PC-9 (cell line): Measurements from ENCODE around the gene ZBTB43. TPM values are rescaled to one million over a fixed set of nuclear protein-coding genes. Genes with fewer than 3 reads are reported as not detected.

Experiments used
- BruUV-seq: library from RNA; stranded (reverse); fragments of 400-500 nt; replicated peaks from 2 replicates; lab custom pipeline; 2021; lab: Mats Ljungman, UMichigan
- CTCF ChIA-PET: fragments of 300-600 bp; sonication (Branson Sonifier 250); formaldehyde crosslinking; loops from one replicate; lab custom pipeline; 2022; ENCODE audit warnings: antibody characterized with exemption; lab: Charles Lee
- POLR2A ChIA-PET: fragments of 300-600 bp; sonication (Branson Sonifier 250); formaldehyde crosslinking; loops from one replicate; lab custom pipeline; 2022; ENCODE audit warnings: antibody characterized with exemption; ENCODE audit not compliant: unreplicated experiment; lab: Charles Lee
- DNase-seq, 2 experiments: peaks; one replicate each; pipeline versions ENCODE4 v3.0.0 to v3.0.0-alpha.2; 2015 to 2022; ENCODE audit warnings: mixed read lengths in 1 of 2
- H2AFZ ChIP-seq: fragments of 200-600 bp; sonication (generic); 2 replicates; pipeline ENCODE4 v1.8.1; 2017; ENCODE audit warnings: antibody characterized with exemption
- H3F3A ChIP-seq: fragments of 200-600 bp; sonication (generic); 2 replicates; pipeline ENCODE4 v1.8.1; 2017; ENCODE audit warnings: antibody characterized with exemption, mild to moderate bottlenecking, low read depth; ENCODE audit not compliant: insufficient read depth
- H3K27ac ChIP-seq: fragments of 200-600 bp; sonication (generic); 2 replicates; pipeline ENCODE4 v1.6.1; 2016; ENCODE audit warnings: mixed run types
- H3K27me3 ChIP-seq: fragments of 200-600 bp; sonication (generic); 2 replicates; pipeline ENCODE4 v1.6.1; 2016; ENCODE audit warnings: low read depth, mixed run types; ENCODE audit not compliant: insufficient read depth
- H3K36me3 ChIP-seq: fragments of 200-600 bp; sonication (generic); 2 replicates; pipeline ENCODE4 v1.6.1; 2016; ENCODE audit warnings: low read depth, mixed run types
- H3K4me1 ChIP-seq: fragments of 200-600 bp; sonication (generic); replicated peaks from 2 replicates; pipeline ENCODE4 v1.6.1; 2016; ENCODE audit warnings: mixed run types; ENCODE audit not compliant: insufficient read depth
- H3K4me2 ChIP-seq: fragments of 200-600 bp; sonication (generic); 2 replicates; pipeline ENCODE4 v1.6.1; 2017; ENCODE audit warnings: mixed run types
- H3K4me3 ChIP-seq: fragments of 200-600 bp; sonication (generic); 2 replicates; pipeline ENCODE4 v1.6.1; 2016; ENCODE audit warnings: mixed run types
- H3K79me2 ChIP-seq: fragments of 200-600 bp; sonication (generic); 2 replicates; pipeline ENCODE4 v1.6.1; 2017; ENCODE audit warnings: low read depth, mixed run types
- H3K9me2 ChIP-seq: fragments of 200-600 bp; sonication (generic); 2 replicates; pipeline ENCODE4 v1.8.1; 2017; ENCODE audit warnings: mild to moderate bottlenecking; ENCODE audit not compliant: insufficient read depth
- H3K9me3 ChIP-seq: fragments of 200-600 bp; sonication (generic); 2 replicates; pipeline ENCODE4 v1.8.1; 2016; ENCODE audit warnings: low read depth; ENCODE audit not compliant: insufficient read depth
- H4K20me1 ChIP-seq: fragments of 200-600 bp; sonication (generic); 2 replicates; pipeline ENCODE4 v1.8.1; 2017; ENCODE audit not compliant: insufficient read depth
- CTCF ChIP-seq: fragments of 200-600 bp; sonication (generic); conservative IDR thresholded peaks from 2 replicates; pipeline ENCODE4 v1.6.1; 2017; ENCODE audit warnings: mixed run types, antibody characterized with exemption, mild to moderate bottlenecking, moderate library complexity
- EZH2 ChIP-seq: fragments of 200-600 bp; sonication (generic); IDR thresholded peaks from 2 replicates; pipeline ENCODE4 v1.8.0; 2017; ENCODE audit warnings: antibody characterized with exemption, low read depth
- intact Hi-C: fragments of 100-400 bp; cut with micrococcal nuclease; formaldehyde crosslinking; loops from one replicate; pipeline ENCODE4 v1.10.0; 2022; ENCODE audit not compliant: unreplicated experiment
- total RNA-seq: library from RNA; stranded (reverse); gene quantifications from 2 replicates; pipeline ENCODE4 v1.2.3, GENCODE V29; 2021

Gene ZBTB43
- total RNA-seq, 1 experiment from 2014 or later: 18.4 TPM

DNA sequence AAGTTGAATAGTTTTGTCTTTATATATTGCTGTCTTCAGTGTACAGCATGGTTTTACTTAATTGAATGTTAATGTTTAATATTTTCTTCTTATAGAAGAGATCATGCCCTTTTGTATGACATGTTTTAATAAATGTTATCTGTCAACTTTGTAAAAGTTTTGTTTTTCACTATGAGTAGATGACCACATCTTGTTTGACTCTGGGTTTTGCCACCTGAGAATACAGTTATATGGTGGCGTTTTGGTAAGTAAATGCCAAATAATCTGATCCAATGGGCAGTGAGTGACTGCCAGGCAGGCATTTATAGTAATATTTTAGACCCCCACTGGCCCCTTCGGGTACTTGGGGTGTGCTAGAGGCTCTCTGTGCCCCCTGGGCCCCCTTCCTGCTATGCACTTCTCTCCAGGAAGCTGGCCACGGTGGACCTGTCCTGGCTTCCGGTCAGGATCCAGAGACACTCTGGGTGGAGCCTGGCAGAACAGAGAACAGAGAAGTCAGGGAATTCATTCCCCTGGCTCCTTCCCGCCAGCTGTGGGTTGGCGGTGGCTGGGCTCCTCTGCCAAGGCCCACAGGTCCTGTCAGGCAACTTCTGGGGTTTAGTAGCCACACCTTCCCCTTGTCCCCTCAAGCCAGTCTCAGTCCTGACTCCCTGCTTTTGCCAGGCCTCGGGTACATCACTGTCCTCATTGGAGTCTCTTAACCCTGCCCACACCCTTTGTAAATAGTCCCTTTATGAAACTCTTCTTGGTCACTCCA, 33.4 kb downstream of the ZBTB43 start:
- H4K20me1 ChIP-seq: peaks cover 5% of the 10 kb centered on the region
- no peak overlapping the region for H3K4me2 ChIP-seq
- ChIA-PET POLR2A (no interaction called here), CTCF (no interaction called here)
- intact Hi-C loops: no loop called here
- H3F3A ChIP-seq: no peaks in the 10 kb centered on the region
- peaks cover 7% of the 10 kb centered on the region; the same call in 1 of the 2 replicates for H3K36me3 ChIP-seq
- no TSS peak for BruUV-seq
- no peaks in the 10 kb centered on the region for H3K9me3 ChIP-seq
- H3K79me2 ChIP-seq: no peaks in the 10 kb centered on the region
- H3K27me3 ChIP-seq: no peaks in the 10 kb centered on the region
- TF ChIP-seq EZH2 (no peak), CTCF (no peak)
- no peaks in the 10 kb centered on the region; the same call in 1 of the 2 replicates for H3K4me1 ChIP-seq
- no peak overlapping the region for H2AFZ ChIP-seq
- H3K4me3 ChIP-seq: no peak overlapping the region
- H3K27ac ChIP-seq: no peak overlapping the region
- no peak for DNase-seq
- H3K9me2 ChIP-seq: no peaks in the 10 kb centered on the region

- CTCF ChIA-PET: no interaction called here
- BruUV-seq: no TSS peak
Observed at GRCh38 chr9:126838895-126839294, 34.1 kb downstream of the ZBTB43 start.

GRCh38 chr9:126839301-126839700, 34.5 kb downstream of the ZBTB43 start:
- Histone ChIP-seq H3K9me3 (no peaks in the 10 kb centered on the region), H3F3A (no peaks in the 10 kb centered on the region), H3K27ac (no peak overlapping the region), H3K4me3 (no peak overlapping the region), H3K4me1 (no peaks in the 10 kb centered on the region; the same call in 1 of the 2 replicates), H3K79me2 (no peaks in the 10 kb centered on the region), H2AFZ (no peak overlapping the region), H3K27me3 (no peaks in the 10 kb centered on the region), H3K4me2 (no peak overlapping the region), H4K20me1 (peaks cover 5% of the 10 kb centered on the region), H3K36me3 (0 out of 2 replicates have a peak, but pooled peaks cover 3% of the 10 kb centered on the region), H3K9me2 (no peaks in the 10 kb centered on the region)
- POLR2A ChIA-PET: interaction anchor here (0.7 kb wide), 1 partner anchor 10 kb away, joined by 7 read pairs; no protein-coding TSS in a partner anchor
- intact Hi-C loops: no loop called here
- DNase-seq: no peak
- CTCF ChIA-PET: no interaction called here
- TF ChIP-seq CTCF: no peak
- no peak for TF ChIP-seq EZH2
- no TSS peak for BruUV-seq

More at GRCh38 chr9:126838895-126839294, 34.1 kb downstream of the ZBTB43 start:
- Histone ChIP-seq H3K79me2 (no peaks in the 10 kb centered on the region), H4K20me1 (peaks cover 5% of the 10 kb centered on the region), H3K4me2 (no peak overlapping the region), H3K4me3 (no peak overlapping the region), H3K27me3 (no peaks in the 10 kb centered on the region), H3K36me3 (peaks cover 3% of the 10 kb centered on the region; the same call in 1 of the 2 replicates), H3K27ac (no peak overlapping the region), H3K4me1 (no peaks in the 10 kb centered on the region; the same call in 1 of the 2 replicates), H3K9me2 (no peaks in the 10 kb centered on the region), H3K9me3 (no peaks in the 10 kb centered on the region), H2AFZ (no peak overlapping the region), H3F3A (no peaks in the 10 kb centered on the region)
- no peak for DNase-seq
- intact Hi-C loops: no loop called here
- TF ChIP-seq EZH2 (no peak), CTCF (no peak)
- POLR2A ChIA-PET: no interaction called here
